Adipocyte (in vitro differentiated cells): Measurements from ENCODE around the gene THPO.

ENCODE experiments used
- DNase-seq: peaks from one replicate; pipeline ENCODE4 v3.0.0-alpha.2; 2015; ENCODE audit warnings: low read depth
- H3K27me3 ChIP-seq: replicated peaks from 2 replicates; pipeline ENCODE4 v1.7.0; 2013; ENCODE audit warnings: mild to moderate bottlenecking, low read length, moderate library complexity; ENCODE audit not compliant: control insufficient read depth, insufficient read depth
- H3K36me3 ChIP-seq: 2 replicates; pipeline ENCODE4 v1.7.0; 2013; ENCODE audit warnings: low read length, mild to moderate bottlenecking, moderate library complexity; ENCODE audit not compliant: control insufficient read depth, insufficient read depth, severe bottlenecking
- H3K4me1 ChIP-seq: 2 replicates; pipeline ENCODE4 v1.7.0; 2013; ENCODE audit warnings: mild to moderate bottlenecking, low read length, moderate library complexity; ENCODE audit not compliant: control insufficient read depth, insufficient read depth
- H3K4me3 ChIP-seq: 2 replicates; pipeline ENCODE4 v1.7.0; 2013; ENCODE audit warnings: mild to moderate bottlenecking, low read length, moderate library complexity
- H3K9ac ChIP-seq: 2 replicates; pipeline ENCODE4 v1.7.0; 2013; ENCODE audit warnings: mild to moderate bottlenecking, low read length, moderate library complexity
- H3K9me3 ChIP-seq: 2 replicates; pipeline ENCODE4 v1.7.0; 2013; ENCODE audit warnings: mild to moderate bottlenecking, low read length, moderate library complexity; ENCODE audit not compliant: control insufficient read depth

THPO gene

GRCh38 chr3:184360929-184361531, 17.0 kb downstream of the THPO start:
- Histone ChIP-seq H3K36me3 (peaks cover 18% of the 10 kb centered on the region), H3K27me3 (no peaks in the 10 kb centered on the region), H3K9ac (peak overlapping the region; percentile 97), H3K9me3 (no peaks in the 10 kb centered on the region), H3K4me3 (peak overlapping the region; percentile 99), H3K4me1 (peaks cover 21% of the 10 kb centered on the region)
- no peak for DNase-seq

GRCh38 chr3:184360070-184360928, 17.7 kb downstream of the THPO start:
- H3K4me1 ChIP-seq: peaks cover 28% of the 10 kb centered on the region
- H3K4me3 ChIP-seq: peak overlapping the region; percentile 99
- no peaks in the 10 kb centered on the region for H3K9me3 ChIP-seq
- H3K27me3 ChIP-seq: no peaks in the 10 kb centered on the region
- DNase-seq: no peak
- H3K36me3 ChIP-seq: peaks cover 14% of the 10 kb centered on the region
- peak overlapping the region; percentile 97 for H3K9ac ChIP-seq

GRCh38 chr3:184359610-184360009, 18.4 kb downstream of the THPO start:
- Histone ChIP-seq H3K9me3 (no peaks in the 10 kb centered on the region), H3K4me1 (peaks cover 26% of the 10 kb centered on the region), H3K9ac (no peak overlapping the region), H3K36me3 (peaks cover 8% of the 10 kb centered on the region), H3K27me3 (no peaks in the 10 kb centered on the region), H3K4me3 (no peak overlapping the region)
- DNase-seq: no peak

GRCh38 chr3:184358921-184359350, 19.1 kb downstream of the THPO start:
- Histone ChIP-seq H3K36me3 (peaks cover 8% of the 10 kb centered on the region), H3K4me3 (no peak overlapping the region), H3K27me3 (no peaks in the 10 kb centered on the region), H3K4me1 (peaks cover 19% of the 10 kb centered on the region), H3K9ac (no peak overlapping the region), H3K9me3 (no peaks in the 10 kb centered on the region)
- DNase-seq: no peak

- peaks cover 8% of the 10 kb centered on the region for H3K36me3 ChIP-seq
- H3K4me1 ChIP-seq: peaks cover 17% of the 10 kb centered on the region
- H3K4me3 ChIP-seq: no peak overlapping the region
- H3K27me3 ChIP-seq: no peaks in the 10 kb centered on the region
- no peak for DNase-seq
- H3K9me3 ChIP-seq: no peaks in the 10 kb centered on the region
- H3K9ac ChIP-seq: no peak overlapping the region
Observed at GRCh38 chr3:184358124-184358767, 19.8 kb downstream of the THPO start.

GRCh38 chr3:184357248-184358123, 20.5 kb downstream of the THPO start:
- no peak overlapping the region for H3K9ac ChIP-seq
- no peak overlapping the region for H3K4me3 ChIP-seq
- H3K36me3 ChIP-seq: peaks cover 8% of the 10 kb centered on the region
- H3K9me3 ChIP-seq: no peaks in the 10 kb centered on the region
- H3K4me1 ChIP-seq: peaks cover 17% of the 10 kb centered on the region
- DNase-seq: no peak
- H3K27me3 ChIP-seq: no peaks in the 10 kb centered on the region

GRCh38 chr3:184355261-184356040, 22.6 kb downstream of the THPO start:
- Histone ChIP-seq H3K36me3 (peaks cover 8% of the 10 kb centered on the region), H3K27me3 (no peaks in the 10 kb centered on the region), H3K9ac (no peak overlapping the region), H3K4me3 (no peak overlapping the region), H3K4me1 (peaks cover 10% of the 10 kb centered on the region), H3K9me3 (no peaks in the 10 kb centered on the region)
- no peak for DNase-seq

- H3K36me3 ChIP-seq: peaks cover 8% of the 10 kb centered on the region
- no peak for DNase-seq
Observed at GRCh38 chr3:184354754-184355153, 23.3 kb downstream of the THPO start.

GRCh38 chr3:184354121-184354728, 23.8 kb downstream of the THPO start:
- no peak overlapping the region for H3K4me3 ChIP-seq
- no peaks in the 10 kb centered on the region for H3K27me3 ChIP-seq
- H3K9me3 ChIP-seq: no peaks in the 10 kb centered on the region
- peaks cover 8% of the 10 kb centered on the region for H3K36me3 ChIP-seq
- H3K9ac ChIP-seq: no peak overlapping the region
- DNase-seq: peak; percentile 68
- H3K4me1 ChIP-seq: peaks cover 8% of the 10 kb centered on the region

More at GRCh38 chr3:184354754-184355153, 23.3 kb downstream of the THPO start:
- peaks cover 8% of the 10 kb centered on the region for H3K4me1 ChIP-seq
- H3K9ac ChIP-seq: no peak overlapping the region
- H3K9me3 ChIP-seq: no peaks in the 10 kb centered on the region
- H3K27me3 ChIP-seq: no peaks in the 10 kb centered on the region
- H3K4me3 ChIP-seq: no peak overlapping the region

GRCh38 chr3:184353546-184353941, 24.5 kb downstream of the THPO start:
- Histone ChIP-seq H3K36me3 (peaks cover 8% of the 10 kb centered on the region), H3K4me1 (peaks cover 11% of the 10 kb centered on the region)

More at GRCh38 chr3:184353546-184353941, 24.5 kb downstream of the THPO start:
- no peak for DNase-seq
- Histone ChIP-seq H3K27me3 (no peaks in the 10 kb centered on the region), H3K4me3 (no peak overlapping the region), H3K9me3 (no peaks in the 10 kb centered on the region), H3K9ac (no peak overlapping the region)
